Measurements from ENCODE around the gene SPATA18.

DNA sequence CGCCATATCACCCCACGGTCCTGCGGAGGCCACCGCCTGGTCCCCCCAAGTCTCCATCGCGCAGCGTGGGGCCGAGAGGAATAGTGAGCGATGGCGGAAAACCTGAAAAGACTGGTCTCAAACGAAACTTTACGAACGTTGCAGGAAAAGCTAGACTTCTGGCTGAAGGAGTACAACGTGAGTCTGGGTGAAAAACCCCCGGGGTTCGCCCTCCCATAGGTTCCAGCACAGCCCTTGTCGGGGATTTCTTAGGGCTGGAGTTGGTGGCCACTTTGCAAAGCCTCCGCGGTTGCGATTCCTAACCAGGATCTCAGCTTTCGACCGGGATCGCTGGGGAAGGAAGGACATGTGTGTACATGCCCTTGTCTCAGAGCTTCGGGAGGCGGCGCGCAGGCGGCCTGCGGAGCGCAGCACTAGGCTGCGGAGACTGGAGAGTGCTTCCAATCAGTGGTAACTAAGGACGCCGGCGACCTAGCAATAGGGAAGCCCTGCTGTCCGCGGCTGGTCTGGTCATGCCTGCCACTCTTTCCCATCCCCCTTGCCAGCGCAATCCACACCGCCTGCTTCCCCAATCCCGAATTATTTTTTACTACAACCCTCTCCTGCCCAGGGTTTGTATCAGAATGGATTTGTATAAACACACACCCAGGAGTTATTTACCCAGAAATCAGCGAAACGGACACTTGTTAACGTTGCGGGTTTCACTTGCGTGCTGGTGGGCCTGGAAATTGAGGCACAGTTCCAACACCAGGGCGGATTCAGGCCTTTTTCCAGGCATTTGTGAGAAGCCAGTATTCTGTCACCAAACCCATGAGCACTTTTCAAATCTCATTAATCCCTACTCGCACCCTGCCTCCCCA, 741 bp downstream of the SPATA18 start:
- TF ChIP-seq, protein P1, sequence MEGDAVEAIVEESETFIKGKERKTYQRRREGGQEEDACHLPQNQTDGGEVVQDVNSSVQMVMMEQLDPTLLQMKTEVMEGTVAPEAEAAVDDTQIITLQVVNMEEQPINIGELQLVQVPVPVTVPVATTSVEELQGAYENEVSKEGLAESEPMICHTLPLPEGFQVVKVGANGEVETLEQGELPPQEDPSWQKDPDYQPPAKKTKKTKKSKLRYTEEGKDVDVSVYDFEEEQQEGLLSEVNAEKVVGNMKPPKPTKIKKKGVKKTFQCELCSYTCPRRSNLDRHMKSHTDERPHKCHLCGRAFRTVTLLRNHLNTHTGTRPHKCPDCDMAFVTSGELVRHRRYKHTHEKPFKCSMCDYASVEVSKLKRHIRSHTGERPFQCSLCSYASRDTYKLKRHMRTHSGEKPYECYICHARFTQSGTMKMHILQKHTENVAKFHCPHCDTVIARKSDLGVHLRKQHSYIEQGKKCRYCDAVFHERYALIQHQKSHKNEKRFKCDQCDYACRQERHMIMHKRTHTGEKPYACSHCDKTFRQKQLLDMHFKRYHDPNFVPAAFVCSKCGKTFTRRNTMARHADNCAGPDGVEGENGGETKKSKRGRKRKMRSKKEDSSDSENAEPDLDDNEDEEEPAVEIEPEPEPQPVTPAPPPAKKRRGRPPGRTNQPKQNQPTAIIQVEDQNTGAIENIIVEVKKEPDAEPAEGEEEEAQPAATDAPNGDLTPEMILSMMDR (IDR thresholded peaks at IDR 0.05 in 8 of 11, conservative IDR thresholded peaks at IDR 0.05 in 3 of 11), result no peak
- TF ChIP-seq POLR2AphosphoS5 (IDR thresholded peaks at IDR 0.05), result peak in 1 of 3 donors; percentile 62

Data from spleen (tissue), 7 donors.